ENCODE results near the gene PCLO.
"Not testable (repeated sequence)": the region's sequence is repeated elsewhere in the genome, so short reads cannot be mapped to it uniquely, and the experiment has no call there.

Gene PCLO

GRCh38 chr7:83040484-83040883, 122.2 kb downstream of the PCLO start:
- no peak for DNase-seq

GRCh38 chr7:83038787-83039186, 123.9 kb downstream of the PCLO start:
- DNase-seq, result no peak

GRCh38 chr7:83036721-83037380, 125.8 kb downstream of the PCLO start:
- DNase-seq, result no peak

DNA sequence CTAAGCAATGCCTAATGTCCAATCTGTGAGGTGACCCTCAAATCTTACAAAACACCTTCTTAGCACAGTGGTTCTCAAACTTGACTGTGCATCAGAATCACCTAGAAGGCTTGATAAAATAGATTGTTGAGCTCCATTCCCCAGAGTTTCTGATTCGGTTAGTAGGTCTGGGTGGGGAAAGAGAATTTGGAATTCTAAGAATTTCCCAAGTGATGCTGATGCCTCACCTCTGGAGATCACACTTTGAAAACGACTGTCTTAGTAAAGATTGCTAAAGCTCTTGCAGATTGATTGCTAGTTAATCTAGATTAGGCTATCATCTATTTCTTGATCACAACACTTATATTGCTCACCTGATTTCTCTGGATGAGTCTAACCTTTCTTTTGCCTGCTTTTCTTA, 126.6 kb downstream of the PCLO start:
- DNase-seq, result no peak

- no peak for DNase-seq
These were observed 130.5 kb downstream of the PCLO start for GRCh38 chr7:83032195-83032594.

DNA sequence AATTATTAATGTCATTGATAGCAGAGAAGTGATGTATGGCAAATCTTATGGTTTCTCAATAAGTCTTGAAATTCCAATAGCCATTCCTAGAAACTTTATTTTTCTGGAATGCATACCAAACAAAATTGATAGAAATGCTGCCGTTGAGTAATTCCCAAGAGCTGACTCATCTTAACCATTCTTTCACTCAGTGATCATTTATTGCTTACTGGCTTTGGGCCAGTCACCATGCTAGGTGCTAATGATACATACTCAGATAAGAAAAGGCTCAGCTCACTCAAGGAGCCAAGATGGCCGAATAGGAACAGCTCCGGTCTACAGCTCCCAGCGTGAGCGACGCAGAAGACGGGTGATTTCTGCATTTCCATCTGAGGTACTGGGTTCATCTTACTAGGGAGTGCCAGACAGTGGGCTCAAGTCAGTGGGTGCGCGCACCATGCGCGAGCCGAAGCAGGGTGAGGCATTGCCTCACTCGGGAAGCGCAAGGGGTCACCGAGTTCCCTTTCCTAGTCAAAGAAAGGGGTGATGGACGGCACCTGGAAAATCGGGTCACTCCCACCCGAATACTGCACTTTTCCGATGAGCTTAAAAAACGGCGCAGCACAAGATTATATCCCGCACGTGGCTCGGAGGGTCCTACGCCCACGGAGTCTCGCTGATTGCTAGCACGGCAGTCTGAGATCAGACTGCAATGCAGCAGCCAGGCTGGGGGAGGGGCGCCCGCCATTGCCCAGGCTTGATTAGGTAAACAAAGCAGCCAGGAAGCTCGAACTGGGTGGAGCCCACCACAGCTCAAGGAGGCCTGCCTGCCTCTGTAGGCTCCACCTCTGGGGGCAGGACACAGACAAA, 138.6 kb downstream of the PCLO start:
- DNase-seq, result not testable (repeated sequence)

- no peak for DNase-seq
These were observed 141.7 kb downstream of the PCLO start for GRCh38 chr7:83021032-83021431.

GRCh38 chr7:83020161-83020560, 142.5 kb downstream of the PCLO start:
- DNase-seq, result no peak

- DNase-seq, result no peak
These were observed 146.8 kb downstream of the PCLO start for GRCh38 chr7:83015916-83016315.

GRCh38 chr7:83014546-83014945, 148.1 kb downstream of the PCLO start:
- DNase-seq, result no peak

- no peak for DNase-seq
These were observed 150.7 kb downstream of the PCLO start for GRCh38 chr7:83011954-83012353.

GRCh38 chr7:83005410-83005809, 157.3 kb downstream of the PCLO start:
- DNase-seq, result no peak

GRCh38 chr7:83001362-83002040, 161.2 kb downstream of the PCLO start:
- no peak for DNase-seq

GRCh38 chr7:82998436-82998835, 164.2 kb downstream of the PCLO start:
- no peak for DNase-seq

DNA sequence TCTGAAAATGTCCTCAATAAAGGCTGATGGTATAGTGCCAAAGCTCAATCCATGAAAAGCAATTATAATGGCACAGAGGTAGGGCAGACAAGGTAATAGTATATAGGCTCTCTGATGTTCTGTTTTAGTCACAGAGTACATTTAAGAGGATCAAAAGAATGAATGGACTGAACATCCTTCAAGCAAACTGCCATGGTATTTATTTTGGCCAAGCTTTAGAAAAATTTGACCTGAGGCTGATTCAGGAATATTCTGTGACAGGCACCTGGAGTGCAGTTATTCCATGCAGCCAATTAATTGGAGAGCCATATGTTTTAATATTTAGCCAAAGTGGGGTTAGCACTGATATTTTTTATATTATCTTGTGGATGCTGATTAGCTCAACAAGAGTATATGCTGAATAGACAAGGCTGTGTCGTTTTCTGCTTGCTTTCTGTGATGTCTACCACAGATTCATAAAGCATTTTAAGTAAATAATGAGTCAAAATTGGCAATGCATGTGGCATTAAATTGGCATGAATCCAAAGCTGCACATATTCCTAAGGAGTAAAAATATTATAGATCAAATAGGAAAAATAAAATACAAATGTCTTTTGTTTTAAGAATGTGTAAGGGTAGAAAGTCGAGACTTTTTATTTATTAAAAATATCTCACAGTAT, 177.4 kb downstream of the PCLO start:
- no peak for DNase-seq

- DNase-seq, result no peak
These were observed 182.4 kb downstream of the PCLO start for GRCh38 chr7:82980130-82980788.

DNA sequence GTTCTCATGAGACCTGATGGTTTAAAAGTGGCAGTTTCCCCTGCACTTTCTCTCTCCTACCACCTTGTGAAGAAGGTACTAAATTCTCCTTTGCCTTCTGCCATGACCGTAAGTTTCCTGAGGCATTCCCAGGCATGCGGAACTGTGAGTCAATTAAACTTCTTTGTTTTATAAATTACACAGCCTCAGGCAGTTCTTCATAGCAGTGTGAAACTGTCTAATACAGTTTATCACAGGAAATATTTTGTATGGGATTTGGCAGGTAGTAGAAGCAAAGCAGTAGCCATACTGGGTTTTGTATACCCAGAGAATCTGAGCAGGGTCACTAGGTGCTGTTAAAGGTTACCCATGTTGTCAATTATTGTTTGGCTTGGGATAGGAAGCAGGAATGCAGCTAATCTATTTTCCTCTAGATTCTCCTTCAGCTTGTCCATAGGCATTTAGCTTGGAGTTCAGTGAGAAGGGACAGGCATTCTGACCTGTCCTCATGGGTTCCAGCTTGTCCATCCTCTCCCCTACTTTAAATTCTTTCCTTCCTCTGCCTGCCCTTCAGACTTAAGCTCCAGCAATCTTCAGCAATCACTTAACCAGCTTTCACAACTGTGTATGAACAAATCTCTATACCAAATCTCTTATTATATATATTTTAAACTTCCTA, 186.7 kb downstream of the PCLO start:
- no peak for DNase-seq

GRCh38 chr7:82972135-82972534, 190.5 kb downstream of the PCLO start:
- DNase-seq, result no peak

DNA sequence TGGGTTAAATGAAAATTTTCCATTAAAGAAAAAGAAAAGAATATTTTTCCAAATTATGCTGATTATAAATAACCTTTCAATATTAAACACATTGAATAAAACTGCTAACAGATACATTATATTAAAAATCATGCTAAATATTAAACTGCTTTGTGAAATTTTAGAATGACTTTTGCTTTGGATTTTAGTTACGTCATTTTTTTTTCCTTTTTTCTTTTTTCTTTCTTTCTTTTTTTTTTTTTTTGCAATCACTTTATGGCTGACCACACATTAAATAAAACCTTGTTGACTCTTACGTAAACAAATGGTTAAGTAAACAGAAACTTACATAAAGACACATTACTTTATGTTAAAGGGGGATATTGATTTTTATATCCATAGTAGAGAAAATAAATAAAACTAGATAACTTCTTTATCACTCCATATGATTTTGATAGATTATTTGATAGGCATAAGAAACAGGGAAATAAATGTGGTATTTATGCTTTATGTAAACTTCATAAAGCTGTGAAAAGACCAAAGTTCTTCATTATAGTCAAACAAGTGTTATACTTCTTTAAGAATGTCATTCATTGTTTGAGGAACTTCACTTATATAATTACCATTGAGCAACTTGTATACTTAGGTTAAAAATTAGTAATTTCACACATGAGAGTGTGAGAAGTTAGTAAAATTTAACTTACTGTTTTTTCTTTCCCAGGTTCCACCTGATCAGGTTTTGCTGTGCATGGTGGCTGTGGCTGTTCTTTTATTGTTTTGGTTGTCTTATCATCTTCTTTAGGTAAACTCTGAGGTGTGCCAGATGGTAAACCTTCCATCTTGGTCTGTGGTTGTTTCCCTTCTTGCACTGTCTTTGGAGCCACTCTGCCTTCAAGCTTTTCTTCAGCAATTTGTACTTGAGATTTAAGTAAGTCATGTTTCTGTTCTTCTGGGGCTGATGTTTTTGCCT, 197.3 kb downstream of the PCLO start:
- no peak for DNase-seq

DNA sequence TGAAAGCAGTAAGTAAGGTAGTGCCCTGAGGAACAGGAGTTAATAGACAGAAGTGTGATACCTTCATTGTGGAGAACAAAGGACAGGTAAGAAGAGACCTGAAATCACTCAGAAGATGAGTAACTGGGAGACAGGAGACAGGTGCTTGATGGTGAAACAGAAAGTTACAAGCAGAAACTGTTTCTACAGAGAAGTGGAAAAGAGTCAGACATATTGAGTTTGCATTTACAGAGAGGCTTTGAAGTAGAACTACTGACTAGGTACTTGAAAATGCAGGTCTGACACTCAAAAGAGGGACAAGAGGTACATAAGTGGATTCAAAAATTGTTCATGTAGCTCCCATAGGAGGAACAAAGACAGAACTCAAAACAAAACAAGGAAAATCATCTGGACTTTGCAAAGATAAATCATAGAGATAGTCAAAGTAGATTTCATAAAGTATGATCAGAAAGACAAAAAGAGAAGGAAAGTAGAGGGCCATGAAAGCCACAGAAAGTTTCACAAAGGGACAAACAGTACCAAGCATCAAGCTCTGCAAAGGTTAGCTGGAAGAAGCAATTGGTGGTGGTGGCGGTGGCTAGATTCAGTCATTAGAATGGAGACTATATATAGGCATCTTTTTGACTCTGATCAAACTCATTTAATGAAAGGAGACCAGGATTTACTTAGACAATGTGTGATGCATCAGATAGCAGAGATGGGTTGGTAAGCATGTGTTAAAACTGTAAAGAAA, 198.4 kb downstream of the PCLO start:
- DNase-seq, result no peak

All from CD4-positive, alpha-beta T cell treated with Interferon alpha-2 for 1 hour (primary cell).